GM23338 (cell line): ENCODE measurements around the gene ZNF532. TPM values are rescaled to one million over a fixed set of nuclear protein-coding genes. Genes with fewer than 3 reads are reported as not detected.

Experiments
- ATAC-seq: fragments of 200-7000 bp; cut with Tn5 transposase; 3 replicates; pipeline ENCODE4 v1.9.1; 2020
- DNase-seq: peaks from one replicate; pipeline ENCODE4 v3.0.0-alpha.2; 2015; ENCODE audit warnings: low spot score
- H2AFZ ChIP-seq: fragments of 200-600 bp; sonication (generic); 2 replicates; pipeline ENCODE4 v1.8.0; 2016; ENCODE audit warnings: antibody characterized with exemption, mild to moderate bottlenecking, moderate library complexity
- H3F3A ChIP-seq: fragments of 200-600 bp; sonication (generic); replicated peaks from 2 replicates; pipeline ENCODE4 v1.8.0; 2017; ENCODE audit warnings: antibody characterized with exemption, mixed run types, low read depth
- H3K27ac ChIP-seq: fragments of 200-600 bp; sonication (generic); 2 replicates; pipeline ENCODE4 v1.6.1; 2016; ENCODE audit warnings: low read depth
- H3K27me3 ChIP-seq: fragments of 200-600 bp; sonication (generic); 2 replicates; pipeline ENCODE4 v1.8.0; 2016; ENCODE audit warnings: mild to moderate bottlenecking, mixed run types, moderate library complexity; ENCODE audit not compliant: insufficient read depth
- H3K36me3 ChIP-seq: fragments of 200-600 bp; sonication (generic); 2 replicates; pipeline ENCODE4 v1.8.0; 2016; ENCODE audit warnings: mild to moderate bottlenecking; ENCODE audit not compliant: insufficient read depth
- H3K4me1 ChIP-seq: fragments of 200-600 bp; sonication (generic); 2 replicates; pipeline ENCODE4 v1.8.0; 2016; ENCODE audit warnings: mild to moderate bottlenecking, moderate library complexity; ENCODE audit not compliant: insufficient read depth
- H3K4me2 ChIP-seq: fragments of 200-600 bp; sonication (generic); 2 replicates; pipeline ENCODE4 v1.7.1; 2017; ENCODE audit warnings: mixed run types
- H3K4me3 ChIP-seq: fragments of 200-600 bp; sonication (generic); 2 replicates; pipeline ENCODE4 v1.6.1; 2016; ENCODE audit warnings: mixed run types
- H3K79me2 ChIP-seq: fragments of 200-600 bp; sonication (generic); replicated peaks from 2 replicates; pipeline ENCODE4 v1.8.0; 2017; ENCODE audit warnings: mild to moderate bottlenecking; ENCODE audit not compliant: insufficient read depth
- H3K9me2 ChIP-seq: fragments of 200-600 bp; sonication (generic); 2 replicates; pipeline ENCODE4 v1.8.0; 2017; ENCODE audit not compliant: insufficient read depth
- H4K20me1 ChIP-seq: fragments of 200-600 bp; sonication (generic); replicated peaks from 2 replicates; pipeline ENCODE4 v1.8.0; 2017; ENCODE audit warnings: mild to moderate bottlenecking; ENCODE audit not compliant: insufficient read depth
- H3K27ac Mint-ChIP-seq: 2 replicates; pipeline ENCODE4 v1.8.0; 2020; ENCODE audit warnings: inconsistent platforms, mild to moderate bottlenecking, moderate library complexity, mixed read lengths
- H3K27me3 Mint-ChIP-seq: 3 replicates; pipeline ENCODE4 v1.8.0; 2022; ENCODE audit warnings: low read depth, mild to moderate bottlenecking, moderate library complexity, mixed read lengths, inconsistent platforms; ENCODE audit not compliant: insufficient read depth, poor library complexity
- H3K36me3 Mint-ChIP-seq: 3 replicates; pipeline ENCODE4 v1.8.0; 2021; ENCODE audit warnings: low read depth, mild to moderate bottlenecking, inconsistent platforms, moderate library complexity, mixed read lengths
- H3K4me1 Mint-ChIP-seq: 3 replicates; pipeline ENCODE4 v1.8.0; 2020; ENCODE audit warnings: mild to moderate bottlenecking, inconsistent platforms, mixed read lengths
- H3K4me3 Mint-ChIP-seq: 3 replicates; pipeline ENCODE4 v1.8.0; 2021; ENCODE audit warnings: moderate library complexity, mild to moderate bottlenecking, inconsistent platforms, mixed read lengths
- H3K9me3 Mint-ChIP-seq: 3 replicates; pipeline ENCODE4 v1.8.0; 2020; ENCODE audit warnings: moderate library complexity, mild to moderate bottlenecking, inconsistent platforms, mixed read lengths
- CREB1 ChIP-seq: fragments of 250-450 bp; sonication (Bioruptor Pico); IDR thresholded peaks from 2 replicates; pipeline ENCODE4 v1.5.0; 2020; ENCODE audit warnings: low read depth, mild to moderate bottlenecking, moderate library complexity
- CTCF ChIP-seq, 2 experiments: fragments of 200-600 bp in 1 of 2; sonication (generic) in 1 of 2; conservative IDR thresholded peaks; 2 replicates each; pipeline versions ENCODE4 v1.5.1 to v1.6.1; 2016 to 2017; ENCODE audit warnings: antibody characterized with exemption in 2 of 2, low read depth in 2 of 2, mild to moderate bottlenecking in 2 of 2, moderate library complexity in 1 of 2
- ETS1 ChIP-seq: IDR thresholded peaks from 2 replicates; pipeline ENCODE4 v1.6.1; 2016; ENCODE audit warnings: antibody characterized with exemption
- EZH2 ChIP-seq: fragments of 200-600 bp; sonication (generic); IDR thresholded peaks from one replicate; pipeline ENCODE4 v1.8.0; 2017; ENCODE audit warnings: antibody characterized with exemption, mild to moderate bottlenecking, low read depth; ENCODE audit not compliant: unreplicated experiment
- EZH2phosphoT487 ChIP-seq: fragments of 200-600 bp; sonication (generic); IDR thresholded peaks from one replicate; pipeline ENCODE4 v1.8.1; 2018; ENCODE audit warnings: antibody characterized with exemption; ENCODE audit not compliant: unreplicated experiment
- JUNB ChIP-seq: IDR thresholded peaks from one replicate; pipeline ENCODE4 v1.6.1; 2016; ENCODE audit warnings: antibody characterized with exemption; ENCODE audit not compliant: unreplicated experiment
- NANOG ChIP-seq: IDR thresholded peaks from 2 replicates; pipeline ENCODE4 v1.6.1; 2016; ENCODE audit warnings: antibody characterized with exemption, borderline replicate concordance
- POLR2AphosphoS5 ChIP-seq: IDR thresholded peaks from 2 replicates; pipeline ENCODE4 v1.6.1; 2016; ENCODE audit warnings: antibody characterized with exemption, low read depth
- REST ChIP-seq: IDR thresholded peaks from one replicate; pipeline ENCODE4 v1.6.1; 2018; ENCODE audit warnings: antibody characterized with exemption; ENCODE audit not compliant: unreplicated experiment
- STAT1 ChIP-seq: IDR thresholded peaks from one replicate; pipeline ENCODE4 v1.6.1; 2016; ENCODE audit warnings: antibody characterized with exemption; ENCODE audit not compliant: unreplicated experiment
- ZNF114 ChIP-seq: fragments of 250-450 bp; sonication (Bioruptor Pico); IDR thresholded peaks from 2 replicates; pipeline ENCODE4 v1.5.0; 2020; ENCODE audit warnings: mild to moderate bottlenecking, moderate library complexity
- ZNF331 ChIP-seq: fragments of 250-450 bp; sonication (Bioruptor Pico); IDR thresholded peaks from 2 replicates; pipeline ENCODE4 v1.5.0; 2020; ENCODE audit warnings: low read depth, mild to moderate bottlenecking, moderate library complexity
- ZNF462 ChIP-seq: fragments of 250-450 bp; sonication (Bioruptor Pico); IDR thresholded peaks from 2 replicates; pipeline ENCODE4 v1.5.0; 2020; ENCODE audit warnings: mild to moderate bottlenecking, moderate library complexity
- polyA plus RNA-seq: library from polyadenylated mRNA; unstranded; fragments of >200 nt; fragmentation: Nextera tagmentation; extraction: Ambion mirVana; gene quantifications from 2 replicates; pipeline ENCODE4 v1.2.1, GENCODE V29; 2016
- total RNA-seq: library from RNA; depleted of rRNA; stranded (reverse); fragments of >200 nt; shearing (Covaris generic); gene quantifications from 2 replicates; pipeline ENCODE4 v1.2.3, GENCODE V29; 2014

Gene ZNF532
- total and polyA plus RNA-seq, 2 experiments from 2014 or later = 51.5 to 225 TPM

GRCh38 chr18:58870621-58871020, 5.9 kb downstream of the ZNF532 start:
- Histone ChIP-seq H3F3A (peaks cover 14% of the 10 kb centered on the region; the same call in 1 of the 2 replicates), H3K79me2 (peaks cover 100% of the 10 kb centered on the region), H3K36me3 (peaks cover 53% of the 10 kb centered on the region), H4K20me1 (peaks cover 25% of the 10 kb centered on the region; the same call in 1 of the 2 replicates), H2AFZ (no peak overlapping the region), H3K4me1 (peaks cover 53% of the 10 kb centered on the region), H3K4me3 (no peak overlapping the region), H3K27ac (peak overlapping the region; percentile 67), H3K9me2 (no peaks in the 10 kb centered on the region), H3K4me2 (no peak overlapping the region), H3K27me3 (no peaks in the 10 kb centered on the region)
- Mint-ChIP-seq H3K4me3 (no peak overlapping the region), H3K4me1 (peaks cover 74% of the 10 kb centered on the region), H3K27me3 (peaks cover 5% of the 10 kb centered on the region), H3K9me3 (peaks cover 9% of the 10 kb centered on the region), H3K27ac (peak overlapping the region; percentile 83), H3K36me3 (peaks cover 100% of the 10 kb centered on the region)
- no peak for ATAC-seq
- no peak for DNase-seq
- no peak for TF ChIP-seq CTCF (conservative IDR thresholded peaks at IDR 0.05; ENCODE audit: low read depth in 2 of 2)
- TF ChIP-seq REST = no peak
- no peak for TF ChIP-seq NANOG
- no peak for TF ChIP-seq ZNF114
- no peak for TF ChIP-seq JUNB
- TF ChIP-seq POLR2AphosphoS5 = no peak
- no peak for TF ChIP-seq ZNF462 (CRISPR knock-in tag)
- no peak for TF ChIP-seq ZNF331 (CRISPR knock-in tag)
- TF ChIP-seq ETS1 = no peak
- no peak for TF ChIP-seq EZH2
- no peak for TF ChIP-seq CREB1 (CRISPR knock-in tag)
- TF ChIP-seq STAT1 = no peak
- TF ChIP-seq EZH2phosphoT487 = no peak
